Upper lobe of left lung (tissue), 4 donors: ENCODE data around the gene MLLT3.

Source experiments
- POLR2A ChIP-seq, 4 donors: fragments of 450-650 bp; IDR thresholded peaks; one replicate each; pipeline ENCODE4 v1.5.1; 2016 to 2017; ENCODE audit warnings: antibody characterized with exemption in 4 of 4, mild to moderate bottlenecking in 2 of 4
- TF ChIP-seq, protein P1 (sequence below), 6 experiments: fragments of 450-650 bp in 4 of 6; fragments of 200-600 bp in 2 of 6; sonication (generic) in 2 of 6; IDR thresholded peaks; one replicate each; pipeline ENCODE4 v1.5.1; 2016 to 2019; ENCODE audit warnings: antibody characterized with exemption in 6 of 6

DNA sequence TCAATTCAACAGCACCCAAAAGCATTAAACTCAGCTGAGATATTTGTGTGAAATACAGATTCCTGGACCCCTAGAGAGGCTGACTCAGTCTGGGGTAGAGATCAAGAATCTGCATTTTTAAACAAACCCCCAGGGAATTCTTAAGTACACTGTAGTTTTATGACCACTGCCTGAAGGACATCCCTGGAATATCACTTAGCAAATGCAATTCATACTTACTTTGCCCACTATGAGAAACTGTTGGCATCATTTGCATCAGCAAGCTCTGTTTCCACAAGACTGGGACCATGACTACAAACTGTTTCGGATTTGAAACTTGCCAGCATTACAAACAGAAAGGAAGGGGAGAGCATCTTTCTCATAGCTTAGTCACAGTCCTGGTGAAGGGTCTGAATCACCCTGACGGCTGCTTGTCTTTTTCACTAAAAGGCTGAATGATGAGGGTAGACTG, 63.7 kb downstream of the MLLT3 start:
- TF ChIP-seq, protein P1, sequence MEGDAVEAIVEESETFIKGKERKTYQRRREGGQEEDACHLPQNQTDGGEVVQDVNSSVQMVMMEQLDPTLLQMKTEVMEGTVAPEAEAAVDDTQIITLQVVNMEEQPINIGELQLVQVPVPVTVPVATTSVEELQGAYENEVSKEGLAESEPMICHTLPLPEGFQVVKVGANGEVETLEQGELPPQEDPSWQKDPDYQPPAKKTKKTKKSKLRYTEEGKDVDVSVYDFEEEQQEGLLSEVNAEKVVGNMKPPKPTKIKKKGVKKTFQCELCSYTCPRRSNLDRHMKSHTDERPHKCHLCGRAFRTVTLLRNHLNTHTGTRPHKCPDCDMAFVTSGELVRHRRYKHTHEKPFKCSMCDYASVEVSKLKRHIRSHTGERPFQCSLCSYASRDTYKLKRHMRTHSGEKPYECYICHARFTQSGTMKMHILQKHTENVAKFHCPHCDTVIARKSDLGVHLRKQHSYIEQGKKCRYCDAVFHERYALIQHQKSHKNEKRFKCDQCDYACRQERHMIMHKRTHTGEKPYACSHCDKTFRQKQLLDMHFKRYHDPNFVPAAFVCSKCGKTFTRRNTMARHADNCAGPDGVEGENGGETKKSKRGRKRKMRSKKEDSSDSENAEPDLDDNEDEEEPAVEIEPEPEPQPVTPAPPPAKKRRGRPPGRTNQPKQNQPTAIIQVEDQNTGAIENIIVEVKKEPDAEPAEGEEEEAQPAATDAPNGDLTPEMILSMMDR (IDR thresholded peaks at IDR 0.05), result no peak
- TF ChIP-seq POLR2A (IDR thresholded peaks at IDR 0.05), result no peak
